Fibroblast of the aortic adventitia (primary cell): Measurements from ENCODE around the gene CCDC127. TPM values are rescaled to one million over a fixed set of nuclear protein-coding genes. Genes with fewer than 3 reads are reported as not detected.
"Not testable (repeated sequence)": the region's sequence is repeated elsewhere in the genome, so short reads cannot be mapped to it uniquely, and the experiment has no call there.

ENCODE experiments used
- DNase-seq: peaks from one replicate; pipeline ENCODE4 v3.0.0-alpha.2; 2010; ENCODE audit warnings: low read depth
- H3K4me3 ChIP-seq: 2 replicates; pipeline ENCODE4 v1.5.1; 2011; ENCODE audit warnings: low read depth, mild to moderate bottlenecking, control low read depth, low read length, moderate library complexity
- total RNA-seq: library from RNA; depleted of rRNA; stranded (reverse); fragments of >200 nt; gene quantifications from 2 replicates; pipeline ENCODE4 v1.2.3, GENCODE V29; 2012; ENCODE audit warnings: low replicate concordance
- TF ChIP-seq, protein P1 (sequence below): IDR thresholded peaks from 2 replicates; pipeline ENCODE4 v1.5.1; 2011; ENCODE audit warnings: mild to moderate bottlenecking, low read length, control low read depth, inconsistent platforms; ENCODE audit not compliant: insufficient read depth

CCDC127 gene
- total RNA-seq, 1 donor: 8.3 TPM

DNA sequence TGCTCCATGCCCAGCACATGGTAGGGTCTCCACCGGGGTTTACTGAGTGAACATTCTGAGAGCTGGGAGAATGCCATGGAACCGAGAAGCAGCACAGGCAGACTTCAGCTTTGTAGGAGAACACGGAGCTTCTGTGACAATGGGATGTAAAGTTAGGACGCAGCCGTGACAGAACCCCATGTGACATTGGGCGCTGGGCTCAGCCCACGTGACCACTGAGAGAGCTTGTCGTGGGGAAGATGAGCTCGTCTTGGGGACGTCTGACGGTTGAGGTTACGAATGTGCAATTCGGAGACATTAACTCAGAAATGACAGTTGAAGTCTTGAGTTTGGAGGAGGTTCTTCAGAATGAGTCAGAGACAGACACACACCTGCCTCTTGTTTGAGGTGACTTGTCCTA is 13.7 kb upstream of the CCDC127 start:
- no peak for DNase-seq
- no peak overlapping the region for H3K4me3 ChIP-seq
- TF ChIP-seq, protein P1, sequence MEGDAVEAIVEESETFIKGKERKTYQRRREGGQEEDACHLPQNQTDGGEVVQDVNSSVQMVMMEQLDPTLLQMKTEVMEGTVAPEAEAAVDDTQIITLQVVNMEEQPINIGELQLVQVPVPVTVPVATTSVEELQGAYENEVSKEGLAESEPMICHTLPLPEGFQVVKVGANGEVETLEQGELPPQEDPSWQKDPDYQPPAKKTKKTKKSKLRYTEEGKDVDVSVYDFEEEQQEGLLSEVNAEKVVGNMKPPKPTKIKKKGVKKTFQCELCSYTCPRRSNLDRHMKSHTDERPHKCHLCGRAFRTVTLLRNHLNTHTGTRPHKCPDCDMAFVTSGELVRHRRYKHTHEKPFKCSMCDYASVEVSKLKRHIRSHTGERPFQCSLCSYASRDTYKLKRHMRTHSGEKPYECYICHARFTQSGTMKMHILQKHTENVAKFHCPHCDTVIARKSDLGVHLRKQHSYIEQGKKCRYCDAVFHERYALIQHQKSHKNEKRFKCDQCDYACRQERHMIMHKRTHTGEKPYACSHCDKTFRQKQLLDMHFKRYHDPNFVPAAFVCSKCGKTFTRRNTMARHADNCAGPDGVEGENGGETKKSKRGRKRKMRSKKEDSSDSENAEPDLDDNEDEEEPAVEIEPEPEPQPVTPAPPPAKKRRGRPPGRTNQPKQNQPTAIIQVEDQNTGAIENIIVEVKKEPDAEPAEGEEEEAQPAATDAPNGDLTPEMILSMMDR: no peak

DNA sequence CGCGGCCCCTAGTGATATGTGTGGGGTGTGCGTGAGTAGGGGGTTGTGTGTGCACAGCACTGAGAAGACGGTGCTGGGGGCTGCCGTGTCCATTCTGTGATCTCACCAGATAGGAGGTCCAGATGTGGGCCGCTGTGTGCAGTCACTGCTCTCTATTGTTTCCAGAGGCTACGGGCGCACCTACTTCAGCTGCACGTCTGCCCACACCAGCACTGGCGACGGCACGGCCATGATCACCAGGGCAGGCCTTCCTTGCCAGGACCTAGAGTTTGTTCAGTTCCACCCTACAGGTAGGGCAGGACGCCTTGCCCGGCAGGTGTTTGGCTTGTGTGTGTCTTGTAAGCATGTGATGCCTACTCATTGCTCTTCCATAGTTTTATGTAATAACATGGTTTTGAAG is 12.8 kb upstream of the CCDC127 start:
- DNase-seq: no peak
- TF ChIP-seq, protein P1: no peak
- H3K4me3 ChIP-seq: no peak overlapping the region

DNA sequence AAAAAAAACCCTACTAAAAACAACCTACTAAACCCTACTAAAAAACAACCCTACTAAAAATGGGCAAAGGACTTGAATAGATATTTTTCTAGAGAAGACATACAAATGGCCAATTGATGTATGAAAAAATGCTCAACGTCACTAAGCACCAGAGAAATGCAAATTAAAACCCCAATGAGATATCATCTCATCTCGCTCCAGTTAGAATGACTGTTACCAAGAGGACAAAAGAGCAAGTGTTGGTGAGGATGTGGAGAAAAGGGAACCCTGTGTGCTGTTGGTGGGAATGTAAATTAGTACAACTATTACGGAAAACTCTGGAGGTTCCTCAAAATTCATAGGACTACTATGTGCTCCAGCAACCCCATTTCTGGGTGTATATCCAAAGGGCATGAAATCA is 10.9 kb upstream of the CCDC127 start:
- H3K4me3 ChIP-seq: no peak overlapping the region
- DNase-seq: no peak
- TF ChIP-seq, protein P1: no peak

DNA sequence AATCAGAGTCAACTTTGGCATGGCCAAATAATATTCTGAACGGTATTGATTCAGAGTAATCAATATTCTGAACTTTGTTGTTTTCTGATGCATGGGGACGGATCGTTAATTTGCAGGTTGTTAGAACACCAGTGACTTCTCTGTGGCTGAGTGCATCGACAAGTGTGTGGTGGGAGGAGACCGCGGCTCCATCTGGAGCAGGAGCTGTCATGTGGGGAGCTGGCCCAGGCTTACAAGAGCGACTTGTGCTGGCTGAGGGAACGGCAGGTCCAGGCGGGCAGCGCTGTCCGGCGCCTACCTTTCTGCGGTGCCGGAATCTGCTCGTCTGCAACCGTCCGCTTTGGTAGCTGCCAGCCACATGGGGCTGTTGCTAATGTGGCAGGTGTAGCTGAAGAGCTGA is 9.4 kb upstream of the CCDC127 start:
- DNase-seq, H3K4me3 ChIP-seq: not testable (repeated sequence)

DNA sequence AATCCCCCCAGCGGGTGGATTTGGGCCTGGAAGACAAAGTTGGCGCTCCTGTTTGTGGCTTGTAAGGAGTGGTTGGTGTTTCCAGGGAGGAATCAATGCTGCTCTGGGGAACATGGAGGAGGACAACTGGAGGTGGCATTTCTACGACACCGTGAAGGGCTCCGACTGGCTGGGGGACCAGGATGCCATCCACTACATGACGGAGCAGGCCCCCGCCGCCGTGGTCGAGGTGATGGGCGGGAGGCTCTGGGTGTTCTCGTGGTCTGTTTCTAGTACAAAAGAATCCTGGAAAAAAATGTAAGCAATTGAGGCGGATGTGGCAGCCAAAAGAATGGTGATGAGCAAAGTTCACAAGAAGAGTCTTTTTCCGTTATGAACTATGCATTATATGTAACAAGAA is 7.4 kb upstream of the CCDC127 start:
- no peak for DNase-seq
- H3K4me3 ChIP-seq: no peak overlapping the region
- TF ChIP-seq, protein P1: no peak

DNA sequence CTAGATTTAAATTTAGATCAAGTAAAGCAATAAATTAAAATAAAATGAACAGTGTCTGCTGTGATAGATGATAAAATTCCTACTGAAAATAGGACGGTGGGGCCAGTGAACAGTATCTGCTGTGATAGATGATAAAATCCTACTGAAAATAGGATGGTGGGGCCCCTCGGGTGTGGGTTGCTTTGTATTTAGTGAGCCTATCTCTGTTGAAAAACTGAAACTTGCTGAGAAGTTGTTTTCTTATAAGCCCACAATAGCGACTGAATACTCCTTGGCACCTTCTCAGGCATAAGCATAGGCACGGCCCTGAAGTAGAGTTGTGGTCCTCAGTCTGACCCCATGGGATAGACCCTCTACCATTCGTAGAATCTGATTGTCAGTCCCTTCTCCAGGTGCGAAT is 5.8 kb upstream of the CCDC127 start:
- no peak overlapping the region for H3K4me3 ChIP-seq
- TF ChIP-seq, protein P1: no peak
- DNase-seq: no peak

DNA sequence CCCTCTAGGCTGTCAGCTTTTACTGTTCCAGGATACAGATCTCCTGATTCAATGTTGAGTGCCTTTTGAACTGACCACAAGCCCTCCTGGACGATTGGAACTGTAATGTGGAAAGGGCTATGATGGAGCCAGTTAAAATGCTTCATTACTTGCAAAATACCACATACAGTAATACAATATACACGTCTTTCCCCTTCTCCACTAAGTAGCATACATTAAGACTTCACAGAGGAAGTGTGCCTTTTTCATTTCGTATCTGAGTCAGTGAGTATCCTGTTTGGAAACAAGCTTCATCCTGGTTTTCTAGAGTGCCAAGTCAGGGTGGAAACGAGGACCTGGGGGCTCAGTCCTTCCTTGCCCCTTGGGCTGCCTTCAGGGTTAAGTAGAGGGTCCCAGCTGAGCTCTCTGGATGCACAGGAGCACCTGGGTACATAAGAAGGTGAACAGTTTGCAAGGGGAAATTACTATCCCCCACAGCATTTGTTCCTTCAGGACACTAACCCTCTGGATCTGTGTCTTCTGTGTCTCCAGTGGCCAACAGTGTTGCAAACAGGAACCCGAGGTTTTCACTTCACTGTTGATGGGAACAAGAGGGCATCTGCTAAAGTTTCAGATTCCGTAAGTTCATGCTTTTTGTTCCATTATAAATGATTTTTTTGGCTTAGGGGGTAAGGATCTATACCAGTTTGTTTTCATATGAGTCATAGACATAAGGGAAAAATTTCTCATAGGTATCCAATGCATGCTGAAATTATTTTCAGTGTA is 5.2 kb upstream of the CCDC127 start:
- DNase-seq, H3K4me3 ChIP-seq: not testable (repeated sequence)

DNA sequence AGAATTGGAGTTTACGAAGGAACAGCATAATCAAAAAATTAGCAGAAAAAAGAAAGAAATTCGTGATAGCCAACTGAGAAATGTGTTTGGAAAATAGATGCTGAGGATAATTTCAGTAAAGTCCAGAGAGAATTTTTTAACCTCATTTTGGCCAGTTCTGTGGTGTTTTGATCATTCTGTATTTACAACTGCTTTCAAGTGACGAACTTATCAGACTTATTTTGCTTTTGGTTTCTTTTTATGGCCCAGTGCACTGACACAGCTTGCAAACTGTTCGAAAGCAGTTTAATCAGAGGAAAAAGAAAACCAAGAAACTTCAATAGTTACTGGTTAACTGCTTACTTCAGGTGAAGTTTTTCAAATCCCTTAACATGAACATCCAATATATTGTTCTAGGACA is 2.0 kb upstream of the CCDC127 start:
- TF ChIP-seq, protein P1: no peak

More for the DNA sequence above, 2.0 kb upstream of the CCDC127 start:
- DNase-seq: peak; percentile 53
- peak overlapping the region; percentile 83 for H3K4me3 ChIP-seq
